Chondrocyte (in vitro differentiated cells): ENCODE measurements around the gene ADI1. TPM values are rescaled to one million over a fixed set of nuclear protein-coding genes. Genes with fewer than 3 reads are reported as not detected.
"Not testable (repeated sequence)": the region's sequence is repeated elsewhere in the genome, so short reads cannot be mapped to it uniquely, and the experiment has no call there.

Experiments
- DNase-seq: peaks from one replicate; pipeline ENCODE4 v3.0.0; 2021; ENCODE audit warnings: mixed read lengths, low spot score
- H3K27ac Mint-ChIP-seq: one replicate; pipeline ENCODE4 v1.8.0; 2021; ENCODE audit warnings: mild to moderate bottlenecking, moderate library complexity, mixed read lengths; ENCODE audit not compliant: unreplicated experiment
- H3K27me3 Mint-ChIP-seq: 2 replicates; pipeline ENCODE4 v1.8.0; 2021; ENCODE audit warnings: low read depth, mixed read lengths
- H3K36me3 Mint-ChIP-seq: 2 replicates; pipeline ENCODE4 v1.8.0; 2021; ENCODE audit warnings: low read depth, mixed read lengths
- H3K4me1 Mint-ChIP-seq: 2 replicates; pipeline ENCODE4 v1.8.0; 2021; ENCODE audit warnings: low read depth, mild to moderate bottlenecking, mixed read lengths
- H3K4me3 Mint-ChIP-seq: one replicate; pipeline ENCODE4 v1.8.0; 2021; ENCODE audit warnings: mild to moderate bottlenecking, moderate library complexity, mixed read lengths; ENCODE audit not compliant: unreplicated experiment
- H3K9me3 Mint-ChIP-seq: 2 replicates; pipeline ENCODE4 v1.8.0; 2021; ENCODE audit warnings: low read depth, mixed read lengths
- total RNA-seq: library from RNA; stranded (reverse); gene quantifications from 3 replicates; pipeline ENCODE4 v1.2.1, GENCODE V29; 2021
- TF ChIP-seq, protein P1 (sequence below): fragments of 200-600 bp; sonication (generic); IDR thresholded peaks from 2 replicates; pipeline ENCODE4 v1.5.0; 2021; ENCODE audit warnings: antibody characterized with exemption, mild to moderate bottlenecking, moderate library complexity

ADI1 gene
- total RNA-seq, 1 donor from 2014 or later = 41.8 TPM

GRCh38 chr2:3517948-3518495, 1.3 kb downstream of the ADI1 start:
- peak overlapping the region; percentile 90 for H3K27ac Mint-ChIP-seq
- H3K4me3 Mint-ChIP-seq = peak overlapping the region; percentile 87
- H3K9me3 Mint-ChIP-seq = peaks cover 8% of the 10 kb centered on the region
- peaks cover 38% of the 10 kb centered on the region for H3K4me1 Mint-ChIP-seq
- TF ChIP-seq, protein P1, sequence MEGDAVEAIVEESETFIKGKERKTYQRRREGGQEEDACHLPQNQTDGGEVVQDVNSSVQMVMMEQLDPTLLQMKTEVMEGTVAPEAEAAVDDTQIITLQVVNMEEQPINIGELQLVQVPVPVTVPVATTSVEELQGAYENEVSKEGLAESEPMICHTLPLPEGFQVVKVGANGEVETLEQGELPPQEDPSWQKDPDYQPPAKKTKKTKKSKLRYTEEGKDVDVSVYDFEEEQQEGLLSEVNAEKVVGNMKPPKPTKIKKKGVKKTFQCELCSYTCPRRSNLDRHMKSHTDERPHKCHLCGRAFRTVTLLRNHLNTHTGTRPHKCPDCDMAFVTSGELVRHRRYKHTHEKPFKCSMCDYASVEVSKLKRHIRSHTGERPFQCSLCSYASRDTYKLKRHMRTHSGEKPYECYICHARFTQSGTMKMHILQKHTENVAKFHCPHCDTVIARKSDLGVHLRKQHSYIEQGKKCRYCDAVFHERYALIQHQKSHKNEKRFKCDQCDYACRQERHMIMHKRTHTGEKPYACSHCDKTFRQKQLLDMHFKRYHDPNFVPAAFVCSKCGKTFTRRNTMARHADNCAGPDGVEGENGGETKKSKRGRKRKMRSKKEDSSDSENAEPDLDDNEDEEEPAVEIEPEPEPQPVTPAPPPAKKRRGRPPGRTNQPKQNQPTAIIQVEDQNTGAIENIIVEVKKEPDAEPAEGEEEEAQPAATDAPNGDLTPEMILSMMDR = no peak
- no peaks in the 10 kb centered on the region for H3K27me3 Mint-ChIP-seq
- DNase-seq = no peak
- peaks cover 12% of the 10 kb centered on the region for H3K36me3 Mint-ChIP-seq

- H3K27ac Mint-ChIP-seq = no peak overlapping the region
- no peak overlapping the region for H3K4me3 Mint-ChIP-seq
- TF ChIP-seq, protein P1 = no peak
- H3K4me1 Mint-ChIP-seq = peaks cover 32% of the 10 kb centered on the region
- H3K36me3 Mint-ChIP-seq = peaks cover 17% of the 10 kb centered on the region
- no peak for DNase-seq
- peaks cover 8% of the 10 kb centered on the region for H3K9me3 Mint-ChIP-seq
- no peaks in the 10 kb centered on the region for H3K27me3 Mint-ChIP-seq
Observed at GRCh38 chr2:3516831-3517230, 2.5 kb downstream of the ADI1 start.

DNA sequence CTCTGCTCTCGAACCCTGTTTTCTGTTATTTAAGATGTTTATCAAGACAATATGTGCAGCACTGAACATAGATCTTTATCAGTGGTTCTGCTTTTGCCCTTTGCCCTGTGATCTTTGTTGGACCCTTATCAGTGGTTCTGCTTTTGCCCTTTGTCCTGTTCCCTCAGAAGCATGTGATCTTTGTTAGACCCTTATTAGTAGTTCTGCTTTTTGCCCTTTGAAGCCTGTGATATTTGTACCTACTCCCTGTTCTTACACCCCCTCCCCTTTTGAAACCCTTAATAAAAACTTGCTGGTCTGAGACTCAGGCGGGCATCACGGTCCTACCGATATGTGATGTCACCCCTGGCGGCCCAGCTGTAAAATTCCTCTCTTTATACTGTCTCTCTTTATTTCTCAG, 3.9 kb downstream of the ADI1 start:
- not testable (repeated sequence) for H3K27ac Mint-ChIP-seq, DNase-seq, H3K27me3 Mint-ChIP-seq, H3K9me3 Mint-ChIP-seq, H3K4me3 Mint-ChIP-seq
- Mint-ChIP-seq H3K36me3 (peaks cover 27% of the 10 kb centered on the region), H3K4me1 (peaks cover 19% of the 10 kb centered on the region)

GRCh38 chr2:3513026-3513810, 6.1 kb downstream of the ADI1 start:
- no peak for DNase-seq
- TF ChIP-seq, protein P1 = no peak
- peaks cover 12% of the 10 kb centered on the region for H3K9me3 Mint-ChIP-seq
- peaks cover 36% of the 10 kb centered on the region for H3K36me3 Mint-ChIP-seq
- no peak overlapping the region for H3K4me3 Mint-ChIP-seq
- H3K4me1 Mint-ChIP-seq = peaks cover 11% of the 10 kb centered on the region
- no peak overlapping the region for H3K27ac Mint-ChIP-seq
- no peaks in the 10 kb centered on the region for H3K27me3 Mint-ChIP-seq

- no peak for DNase-seq
- no peaks in the 10 kb centered on the region for H3K27me3 Mint-ChIP-seq
- H3K9me3 Mint-ChIP-seq = peaks cover 12% of the 10 kb centered on the region
- H3K36me3 Mint-ChIP-seq = peaks cover 41% of the 10 kb centered on the region
- H3K27ac Mint-ChIP-seq = no peak overlapping the region
- TF ChIP-seq, protein P1 = no peak
- H3K4me1 Mint-ChIP-seq = peaks cover under 1% of the 10 kb centered on the region
- no peak overlapping the region for H3K4me3 Mint-ChIP-seq
Observed at GRCh38 chr2:3512086-3512485, 7.2 kb downstream of the ADI1 start.
